IMR-90 (cell line): ENCODE results near the gene HDAC10. TPM values are rescaled to one million over a fixed set of nuclear protein-coding genes. Genes with fewer than 3 reads are reported as not detected.

Experiments
- ATAC-seq: fragments of 200-7000 bp; cut with Tn5 transposase; 2 replicates; pipeline ENCODE4 v1.9.1; 2020; ENCODE audit warnings: low read depth, mild to moderate bottlenecking, moderate library complexity
- BruUV-seq: library from RNA; stranded (reverse); fragments of 400-500 nt; replicated peaks from 2 replicates; lab custom pipeline; 2021; lab: Mats Ljungman, UMichigan
- CTCF ChIA-PET: fragments of 300-600 bp; formaldehyde crosslinking; extraction: SDS; loops from one replicate; lab custom pipeline; 2021; ENCODE audit warnings: antibody characterized with exemption; lab: Yijun Ruan, JAX
- POLR2A ChIA-PET: fragments of 300-600 bp; sonication (Branson Sonifier 250); formaldehyde crosslinking; loops from one replicate; lab custom pipeline; 2022; ENCODE audit warnings: antibody characterized with exemption; ENCODE audit not compliant: unreplicated experiment; lab: Charles Lee
- DNase-seq: peaks from one replicate; pipeline ENCODE4 v3.0.0; 2013
- H2AFZ ChIP-seq: replicated peaks from 2 replicates; pipeline ENCODE3; 2013; ENCODE audit warnings: low read length, mild to moderate bottlenecking; ENCODE audit not compliant: poor library complexity
- H2AK5ac ChIP-seq: 2 replicates; pipeline ENCODE4 v1.6.1; 2013; ENCODE audit warnings: low read depth, low read length, inconsistent platforms
- H2AK9ac ChIP-seq: replicated peaks from 2 replicates; pipeline ENCODE3; 2013; ENCODE audit warnings: mild to moderate bottlenecking, low read depth, low read length, moderate library complexity; ENCODE audit not compliant: poor library complexity
- H2BK120ac ChIP-seq: 2 replicates; pipeline ENCODE4 v1.6.1; 2013; ENCODE audit warnings: low read depth, low read length, inconsistent platforms
- H2BK15ac ChIP-seq: 3 replicates; pipeline ENCODE4 v1.6.1; 2013; ENCODE audit warnings: low read depth, low read length, inconsistent platforms
- H2BK20ac ChIP-seq: 2 replicates; pipeline ENCODE4 v1.6.1; 2013; ENCODE audit warnings: low read depth, mild to moderate bottlenecking, inconsistent platforms, low read length, moderate library complexity
- H2BK5ac ChIP-seq: 2 replicates; pipeline ENCODE4 v1.6.1; 2013; ENCODE audit warnings: mild to moderate bottlenecking, low read depth, low read length, inconsistent platforms; ENCODE audit not compliant: poor library complexity, severe bottlenecking
- H3K14ac ChIP-seq: replicated peaks from 2 replicates; pipeline ENCODE4 v1.6.1; 2013; ENCODE audit warnings: low read depth, low read length, inconsistent platforms
- H3K18ac ChIP-seq: 2 replicates; pipeline ENCODE4 v1.6.1; 2013; ENCODE audit warnings: low read depth, low read length, control low read depth
- H3K23ac ChIP-seq: 2 replicates; pipeline ENCODE4 v1.6.1; 2013; ENCODE audit warnings: low read depth, low read length, inconsistent platforms
- H3K27ac ChIP-seq: 2 replicates; pipeline ENCODE4 v1.5.1; 2013; ENCODE audit warnings: mild to moderate bottlenecking, control low read depth, low read length; ENCODE audit not compliant: insufficient read depth
- H3K27me3 ChIP-seq: 2 replicates; pipeline ENCODE4 v1.6.1; 2013; ENCODE audit warnings: low read length; ENCODE audit not compliant: control insufficient read depth, insufficient read depth
- H3K36me3 ChIP-seq: 2 replicates; pipeline ENCODE4 v1.6.1; 2013; ENCODE audit warnings: low read length, mixed read lengths; ENCODE audit not compliant: control insufficient read depth, insufficient read depth
- H3K4ac ChIP-seq: 2 replicates; pipeline ENCODE4 v1.6.1; 2013; ENCODE audit warnings: low read depth, low read length, inconsistent platforms
- H3K4me1 ChIP-seq: 2 replicates; pipeline ENCODE4 v1.6.1; 2013; ENCODE audit warnings: low read length, mixed read lengths; ENCODE audit not compliant: control insufficient read depth, insufficient read depth
- H3K4me2 ChIP-seq: 2 replicates; pipeline ENCODE4 v1.6.1; 2013; ENCODE audit warnings: low read depth, mild to moderate bottlenecking, control low read depth, low read length, moderate library complexity
- H3K4me3 ChIP-seq: 2 replicates; pipeline ENCODE4 v1.5.1; 2013; ENCODE audit warnings: low read depth, mild to moderate bottlenecking, control low read depth, low read length, moderate library complexity; ENCODE audit not compliant: insufficient read depth
- H3K56ac ChIP-seq: 2 replicates; pipeline ENCODE4 v1.6.1; 2013; ENCODE audit warnings: low read length, inconsistent platforms; ENCODE audit not compliant: insufficient read depth; ENCODE audit errors: extremely low read depth
- H3K79me1 ChIP-seq, 2 experiments: 2 replicates each; pipeline ENCODE4 v1.6.1; 2013; ENCODE audit warnings: low read length in 2 of 2, inconsistent platforms in 1 of 2, low read depth in 1 of 2
- H3K9ac ChIP-seq: 2 replicates; pipeline ENCODE4 v1.6.1; 2013; ENCODE audit warnings: low read depth, low read length, control low read depth
- H3K9me1 ChIP-seq: 2 replicates; pipeline ENCODE4 v1.6.1; 2013; ENCODE audit warnings: low read length, inconsistent platforms; ENCODE audit not compliant: insufficient read depth
- H3K9me3 ChIP-seq: 2 replicates; pipeline ENCODE4 v1.6.1; 2013; ENCODE audit warnings: low read length; ENCODE audit not compliant: control insufficient read depth, insufficient read depth
- H4K20me1 ChIP-seq: 2 replicates; pipeline ENCODE4 v1.6.1; 2013; ENCODE audit warnings: low read length, inconsistent platforms; ENCODE audit not compliant: insufficient read depth
- H4K5ac ChIP-seq: 2 replicates; pipeline ENCODE4 v1.6.1; 2013; ENCODE audit warnings: mild to moderate bottlenecking, low read depth, low read length, control low read depth
- H4K8ac ChIP-seq, 2 experiments: 2 replicates each; pipeline ENCODE4 v1.6.1; 2013; ENCODE audit warnings: low read depth in 2 of 2, low read length in 2 of 2, control low read depth in 1 of 2, inconsistent platforms in 1 of 2
- H4K91ac ChIP-seq: 2 replicates; pipeline ENCODE4 v1.6.1; 2013; ENCODE audit warnings: low read depth, low read length, inconsistent platforms; ENCODE audit not compliant: insufficient read depth
- CEBPB ChIP-seq: IDR thresholded peaks from 2 replicates; pipeline ENCODE4 v1.6.1; 2012; ENCODE audit warnings: low read depth, low read length, improper control_type of control experiment
- CHD1 ChIP-seq: IDR thresholded peaks from 2 replicates; pipeline ENCODE4 v1.6.1; 2012; ENCODE audit warnings: low read depth, low read length, improper control_type of control experiment
- CTCF ChIP-seq: conservative IDR thresholded peaks from 2 replicates; pipeline ENCODE4 v1.5.1; 2012; ENCODE audit warnings: mild to moderate bottlenecking, low read depth, low read length, improper control_type of control experiment
- FOS ChIP-seq: fragments of 150-350 bp; IDR thresholded peaks from 2 replicates; pipeline ENCODE4 v1.6.1; 2016; ENCODE audit warnings: low read depth, low read length
- NFE2L2 ChIP-seq: fragments of 150-350 bp; IDR thresholded peaks from 2 replicates; pipeline ENCODE4 v1.6.1; 2016; ENCODE audit warnings: low read depth, mild to moderate bottlenecking, low read length
- RCOR1 ChIP-seq: IDR thresholded peaks from 2 replicates; pipeline ENCODE4 v1.6.1; 2012; ENCODE audit warnings: mild to moderate bottlenecking, low read length, improper control_type of control experiment; ENCODE audit not compliant: insufficient replicate concordance
- RFX5 ChIP-seq: IDR thresholded peaks from 2 replicates; pipeline ENCODE4 v1.8.0; 2012; ENCODE audit warnings: low read depth, mild to moderate bottlenecking, low read length, moderate library complexity
- SMC3 ChIP-seq: fragments of 150-350 bp; IDR thresholded peaks from 2 replicates; pipeline ENCODE4 v1.6.1; 2016; ENCODE audit warnings: low read depth, mild to moderate bottlenecking, antibody characterized with exemption, low read length, moderate library complexity
- USF2 ChIP-seq: fragments of 150-350 bp; IDR thresholded peaks from 2 replicates; pipeline ENCODE4 v1.6.1; 2017; ENCODE audit warnings: mild to moderate bottlenecking, antibody characterized with exemption, low read length, low read depth
- WGBS, 2 experiments: methylation state at CpG; one replicate each; pipeline versions ENCODE4 v1.1.5 to v1.1.7; 2013; ENCODE audit warnings: missing lambda C conversion rate in 2 of 2; ENCODE audit not compliant: insufficient read length in 1 of 2; ENCODE audit errors: extremely low coverage in 2 of 2; 5-methylcytosine and 5-hydroxymethylcytosine counted together
- dilution Hi-C: fragments of 300-500 bp; cut with HindIII; formaldehyde crosslinking; loops from one replicate; pipeline ENCODE4 v1.14.3; 2018; ENCODE audit warnings: low sequenced_read_pairs; ENCODE audit not compliant: unreplicated experiment
- in situ Hi-C: fragments of 300-500 bp; cut with MboI; formaldehyde crosslinking; loops from 3 replicates; pipeline ENCODE4 v1.14.3; 2019; ENCODE audit warnings: low sequenced_read_pairs, inconsistent platforms, mixed read lengths
- intact Hi-C: fragments of 100-400 bp; cut with micrococcal nuclease; formaldehyde crosslinking; loops from 2 replicates; pipeline ENCODE4 v1.10.0; 2022
- polyA plus RNA-seq, 3 experiments: library from polyadenylated mRNA; depleted of rRNA; stranded (reverse); fragments of >200 nt; gene quantifications; 2 replicates each; pipeline ENCODE4 v1.2.3, GENCODE V29; 2012; ENCODE audit warnings: low replicate concordance in 1 of 3
- total RNA-seq: library from RNA; depleted of rRNA; stranded (reverse); fragments of >200 nt; gene quantifications from 2 replicates; pipeline ENCODE4 v1.2.3, GENCODE V29; 2012

HDAC10 gene
- total and polyA plus RNA-seq, 2 of the 4 experiments (the other 2 are of a cell fraction), result 3.9 to 35.7 TPM

GRCh38 chr22:50299785-50300619 lies 48.9 kb upstream of the HDAC10 start (continued):
- no peak for TF ChIP-seq SMC3

GRCh38 chr22:50298937-50299784 lies 48.1 kb upstream of the HDAC10 start:
- H4K91ac ChIP-seq, result no peak overlapping the region
- H3K27ac ChIP-seq, result no peak overlapping the region
- no peaks in the 10 kb centered on the region for H3K9me3 ChIP-seq
- ChIA-PET POLR2A (interaction anchor here (0.6 kb wide), 1 partner anchor 9 kb away, joined by 3 read pairs; no protein-coding TSS in a partner anchor), CTCF (no interaction called here)
- H3K4me1 ChIP-seq, result peaks cover 66% of the 10 kb centered on the region
- no peak overlapping the region for H2BK20ac ChIP-seq
- H3K4ac ChIP-seq, result peak overlapping the region; percentile 43; the same call in 1 of the 2 replicates
- peak overlapping the region; percentile 51 for H2AK9ac ChIP-seq
- no peak overlapping the region; the same call in 1 of the 2 replicates for H3K14ac ChIP-seq
- no peak overlapping the region for H4K5ac ChIP-seq
- H3K36me3 ChIP-seq, result peaks cover 17% of the 10 kb centered on the region
- no peak overlapping the region for H3K23ac ChIP-seq
- no TSS peak for BruUV-seq
- no peak overlapping the region for H3K4me3 ChIP-seq
- no peak overlapping the region for H4K8ac ChIP-seq
- H3K4me2 ChIP-seq, result no peak overlapping the region; the same call in 1 of the 2 replicates
- no peaks in the 10 kb centered on the region for H3K27me3 ChIP-seq
- no peak overlapping the region for H3K56ac ChIP-seq
- H3K9ac ChIP-seq, result no peak overlapping the region
- DNase-seq, result peak; percentile 11
- in situ Hi-C loops (no loop called here), intact Hi-C loops (no loop called here), dilution Hi-C loops (no loop called here)
- H2AK5ac ChIP-seq, result no peak overlapping the region
- H3K18ac ChIP-seq, result no peak overlapping the region
- peak overlapping the region; percentile 16 for H2BK5ac ChIP-seq
- no peak overlapping the region for H2BK15ac ChIP-seq
- H2AFZ ChIP-seq, result no peak overlapping the region
- H4K20me1 ChIP-seq, result peaks cover 91% of the 10 kb centered on the region
- 44% methylated on average over 24 of the region's 59 CpGs; no CpG with 5 or more reads in 1 of the 2 experiments for WGBS, 2 experiments
- no peak for ATAC-seq
- H3K9me1 ChIP-seq, result peaks cover 8% of the 10 kb centered on the region
- no peak overlapping the region for H2BK120ac ChIP-seq
- H3K79me1 ChIP-seq, result peaks cover 4 to 47% of the 10 kb centered on the region in 2 experiments; a peak in 3 of 4 replicates
- TF ChIP-seq CTCF, result no peak
- TF ChIP-seq CEBPB, result no peak
- no peak for TF ChIP-seq RCOR1
- TF ChIP-seq RFX5, result no peak
- no peak for TF ChIP-seq CHD1
- no peak for TF ChIP-seq USF2
- no peak for TF ChIP-seq NFE2L2
- no peak for TF ChIP-seq SMC3
- no peak for TF ChIP-seq FOS
